DMS114 treated with DMSO at 0.1 percent for 48 hours (cell line): ENCODE measurements around the gene ATP6V1E1.

Source experiments
- DNase-seq: peaks from one replicate; lab custom pipeline; 2025; ENCODE audit not compliant: unreplicated experiment; lab: John Stamatoyannopoulos, UW

Gene ATP6V1E1

GRCh38 chr22:17634696-17635095, 6.1 kb upstream of the ATP6V1E1 start:
- DNase-seq, result no peak

GRCh38 chr22:17633998-17634323, 5.4 kb upstream of the ATP6V1E1 start:
- no peak for DNase-seq

- DNase-seq, result no peak
These were observed 4.9 kb upstream of the ATP6V1E1 start for GRCh38 chr22:17633217-17633997.

- DNase-seq, result no peak
These were observed 2.6 kb upstream of the ATP6V1E1 start for GRCh38 chr22:17631076-17631565.

- no peak for DNase-seq
These were observed 1.1 kb upstream of the ATP6V1E1 start for GRCh38 chr22:17629641-17630040.

GRCh38 chr22:17629173-17629489, 582 bp upstream of the ATP6V1E1 start:
- DNase-seq, result no peak

- DNase-seq, result no peak
These were observed 566 bp downstream of the ATP6V1E1 start for GRCh38 chr22:17627961-17628405.

- no peak for DNase-seq
These were observed 15.3 kb downstream of the ATP6V1E1 start for GRCh38 chr22:17613280-17613679.

- DNase-seq, result no peak
These were observed 16.5 kb downstream of the ATP6V1E1 start for GRCh38 chr22:17612057-17612456.

GRCh38 chr22:17607891-17608521, 20.5 kb downstream of the ATP6V1E1 start:
- no peak for DNase-seq

- DNase-seq, result no peak
These were observed 22.1 kb downstream of the ATP6V1E1 start for GRCh38 chr22:17606496-17606895.

- no peak for DNase-seq
These were observed 24.9 kb downstream of the ATP6V1E1 start for GRCh38 chr22:17603668-17604067.

GRCh38 chr22:17601031-17601430, 27.5 kb downstream of the ATP6V1E1 start:
- DNase-seq, result no peak

- no peak for DNase-seq
These were observed 30.2 kb downstream of the ATP6V1E1 start for GRCh38 chr22:17598318-17598717.

- DNase-seq, result no peak
These were observed 31.3 kb downstream of the ATP6V1E1 start for GRCh38 chr22:17597217-17597616.

- DNase-seq, result no peak
These were observed 32.3 kb downstream of the ATP6V1E1 start for GRCh38 chr22:17596226-17596625.

GRCh38 chr22:17592201-17592600, 36.3 kb downstream of the ATP6V1E1 start:
- DNase-seq, result no peak

GRCh38 chr22:17590586-17590985, 38.0 kb downstream of the ATP6V1E1 start:
- DNase-seq, result no peak

GRCh38 chr22:17589810-17590375, 38.7 kb downstream of the ATP6V1E1 start:
- no peak for DNase-seq

GRCh38 chr22:17588606-17589005, 39.9 kb downstream of the ATP6V1E1 start:
- DNase-seq, result no peak

- DNase-seq, result no peak
These were observed 40.9 kb downstream of the ATP6V1E1 start for GRCh38 chr22:17587629-17588028.

GRCh38 chr22:17586831-17587440, 41.6 kb downstream of the ATP6V1E1 start:
- no peak for DNase-seq
